Umbilical cord (tissue), 2 donors: Measurements from ENCODE around the gene CPT1A. TPM values are rescaled to one million over a fixed set of nuclear protein-coding genes. Genes with fewer than 3 reads are reported as not detected.
A peak's percentile ranks its signal among the peaks of the same experiment; 100 is the strongest.

Experiments used
- DNase-seq: peaks from one replicate; pipeline ENCODE4 v3.0.0-alpha.2; 2015; ENCODE audit warnings: low spot score
- total RNA-seq: library from RNA; depleted of rRNA; stranded (reverse); fragments of >200 nt; gene quantifications from one replicate; pipeline ENCODE4 v1.2.3, GENCODE V29; 2014; ENCODE audit warnings: low replicate concordance; ENCODE audit not compliant: insufficient read depth

CPT1A gene
- total RNA-seq, 1 donor from 2014 or later, result 7.0 TPM

GRCh38 chr11:68854273-68854958, 12.7 kb upstream of the CPT1A start:
- no peak for DNase-seq

GRCh38 chr11:68852628-68853027, 10.9 kb upstream of the CPT1A start:
- DNase-seq, result no peak

- no peak for DNase-seq
Measured at GRCh38 chr11:68848429-68848828, 6.7 kb upstream of the CPT1A start.

- DNase-seq, result no peak
Measured at GRCh38 chr11:68847395-68847794, 5.7 kb upstream of the CPT1A start.

GRCh38 chr11:68845351-68846002, 3.8 kb upstream of the CPT1A start:
- no peak for DNase-seq

- DNase-seq, result no peak
Measured at GRCh38 chr11:68844801-68845200, 3.1 kb upstream of the CPT1A start.

GRCh38 chr11:68844376-68844775, 2.7 kb upstream of the CPT1A start:
- no peak for DNase-seq

- peak; percentile 41 for DNase-seq
Measured at GRCh38 chr11:68843703-68844312, 2.1 kb upstream of the CPT1A start.

- DNase-seq, result peak; percentile 29
Measured at GRCh38 chr11:68843052-68843561, 1.4 kb upstream of the CPT1A start.

- DNase-seq, result no peak
Measured at GRCh38 chr11:68842427-68843051, 823 bp upstream of the CPT1A start.

- DNase-seq, result peak; percentile 43
Measured at GRCh38 chr11:68840661-68841653, 759 bp downstream of the CPT1A start.

- peak; percentile 44 for DNase-seq
Measured at GRCh38 chr11:68839911-68840641, 1.6 kb downstream of the CPT1A start.

GRCh38 chr11:68839054-68839865, 2.5 kb downstream of the CPT1A start:
- peak; percentile 95 for DNase-seq

- peak; percentile 11 for DNase-seq
Measured at GRCh38 chr11:68838572-68838964, 3.1 kb downstream of the CPT1A start.

- no peak for DNase-seq
Measured at GRCh38 chr11:68837583-68838571, 3.8 kb downstream of the CPT1A start.

GRCh38 chr11:68835749-68836148, 6.0 kb downstream of the CPT1A start:
- DNase-seq, result no peak

GRCh38 chr11:68835328-68835727, 6.4 kb downstream of the CPT1A start:
- DNase-seq, result no peak
